ENCODE results near the gene CUL5.
"Not testable (repeated sequence)": the region's sequence is repeated elsewhere in the genome, so short reads cannot be mapped to it uniquely, and the experiment has no call there.

The CUL5 gene

GRCh38 chr11:108093128-108093904 lies 84.6 kb downstream of the CUL5 start:
- H3K36me3 Mint-ChIP-seq (ENCODE audit: insufficient read depth): peaks cover 51% of the 10 kb centered on the region
- peaks cover 5% of the 10 kb centered on the region for H3K4me1 Mint-ChIP-seq
- no peak for DNase-seq (ENCODE audit: low spot score in 2 of 2)
- no peak for ATAC-seq (replicated peaks; ENCODE audit: extremely low read depth, poor library complexity, severe bottlenecking)
- no peak overlapping the region for H3K4me3 Mint-ChIP-seq
- peak overlapping the region; percentile 52 for H3K27ac Mint-ChIP-seq (ENCODE audit: low read depth)
- H3K27me3 Mint-ChIP-seq: no peaks in the 10 kb centered on the region
- H3K9me3 Mint-ChIP-seq: no peaks in the 10 kb centered on the region

GRCh38 chr11:108097179-108097578 lies 88.5 kb downstream of the CUL5 start:
- Mint-ChIP-seq H3K27ac (ENCODE audit: low read depth) (no peak overlapping the region), H3K4me1 (peaks cover 5% of the 10 kb centered on the region), H3K9me3 (no peaks in the 10 kb centered on the region), H3K36me3 (ENCODE audit: insufficient read depth) (peaks cover 58% of the 10 kb centered on the region), H3K27me3 (no peaks in the 10 kb centered on the region), H3K4me3 (no peak overlapping the region)
- ATAC-seq (replicated peaks; ENCODE audit: extremely low read depth, poor library complexity, severe bottlenecking): no peak
- DNase-seq (ENCODE audit: low spot score in 2 of 2): no peak

DNA sequence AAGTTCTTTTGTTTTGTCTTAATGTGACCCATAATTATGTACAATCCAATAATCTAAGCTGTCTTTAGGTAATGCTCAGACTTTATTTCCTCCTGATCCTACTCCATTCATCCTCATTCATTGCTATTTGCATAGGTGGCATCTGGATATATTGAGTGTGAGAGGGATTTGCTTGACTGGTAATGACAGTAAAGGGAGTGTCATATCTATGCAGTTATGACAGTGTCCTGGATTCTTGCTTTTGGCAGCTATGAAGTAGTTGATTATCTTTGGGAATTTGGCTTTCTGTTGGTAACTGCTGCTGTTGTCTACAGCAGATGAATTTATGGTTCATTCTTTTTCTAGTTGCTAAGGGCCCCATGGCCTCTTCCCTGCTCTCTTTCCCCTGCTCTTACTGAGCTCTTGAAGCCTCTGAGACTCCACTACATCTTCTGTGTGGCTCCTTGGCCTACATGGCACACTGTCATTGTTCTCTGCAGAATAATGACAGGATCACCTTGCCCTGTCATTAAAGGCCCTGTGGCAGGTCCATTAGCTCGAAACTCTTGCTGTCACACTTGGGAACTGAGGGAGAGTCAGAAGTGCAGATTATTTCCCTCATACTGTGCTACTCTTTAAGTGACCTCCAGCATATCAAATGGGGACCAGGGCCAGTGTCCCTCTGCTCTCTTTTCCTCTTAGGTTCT lies 92.5 kb downstream of the CUL5 start:
- H3K4me1 Mint-ChIP-seq: no peaks in the 10 kb centered on the region

DNA sequence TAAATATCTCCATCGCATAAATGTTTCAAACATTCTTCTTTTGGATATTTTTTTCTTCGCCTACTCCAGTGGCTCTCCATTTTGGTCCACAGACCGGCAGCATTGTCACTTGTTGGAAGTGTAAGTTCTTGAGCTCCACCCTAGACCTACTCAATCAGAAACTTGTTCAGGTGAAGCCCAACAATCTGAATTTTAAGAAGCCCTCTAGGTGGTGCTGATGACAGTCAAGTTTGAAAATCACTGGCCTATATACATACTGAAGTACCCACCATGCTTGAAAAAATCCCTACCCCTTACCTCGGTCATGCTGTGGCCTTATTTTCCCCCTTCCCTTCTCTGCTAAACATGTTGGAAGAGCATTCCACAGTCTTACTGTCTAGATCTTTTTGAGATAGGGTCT lies 102.4 kb downstream of the CUL5 start:
- ATAC-seq (replicated peaks; ENCODE audit: extremely low read depth, poor library complexity, severe bottlenecking): no peak
- H3K9me3 Mint-ChIP-seq: no peaks in the 10 kb centered on the region
- no peak for DNase-seq (ENCODE audit: low spot score in 2 of 2)
- no peaks in the 10 kb centered on the region for H3K27me3 Mint-ChIP-seq
- H3K36me3 Mint-ChIP-seq (ENCODE audit: insufficient read depth): peaks cover 3% of the 10 kb centered on the region
- peak overlapping the region; percentile 10 for H3K4me3 Mint-ChIP-seq
- no peaks in the 10 kb centered on the region for H3K4me1 Mint-ChIP-seq
- no peak overlapping the region for H3K27ac Mint-ChIP-seq (ENCODE audit: low read depth)

More for the DNA sequence above, 92.5 kb downstream of the CUL5 start:
- Mint-ChIP-seq H3K9me3 (no peaks in the 10 kb centered on the region), H3K27ac (ENCODE audit: low read depth) (no peak overlapping the region), H3K4me3 (no peak overlapping the region), H3K27me3 (no peaks in the 10 kb centered on the region), H3K36me3 (ENCODE audit: insufficient read depth) (peaks cover 49% of the 10 kb centered on the region)
- no peak for DNase-seq (ENCODE audit: low spot score in 2 of 2)
- no peak for ATAC-seq (replicated peaks; ENCODE audit: extremely low read depth, poor library complexity, severe bottlenecking)

DNA sequence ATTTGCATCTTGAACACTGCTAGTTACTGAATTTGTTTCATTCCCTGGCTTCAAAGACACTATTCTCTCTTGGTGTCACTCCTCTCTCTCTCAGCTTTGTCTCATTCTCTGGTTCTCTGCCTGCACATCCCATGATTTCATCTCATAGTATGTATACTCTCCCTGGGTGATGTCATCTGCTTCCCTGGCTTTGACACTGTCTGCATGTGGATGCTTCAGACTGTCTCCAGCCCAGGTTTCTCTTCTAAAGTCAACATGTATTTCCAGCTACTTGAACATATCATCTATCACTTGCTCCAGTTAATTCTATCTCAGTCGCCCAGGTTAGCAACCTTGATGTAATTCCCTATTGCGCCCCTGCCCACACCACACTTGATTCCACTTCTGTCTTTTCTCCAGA lies 103.4 kb downstream of the CUL5 start:
- no peaks in the 10 kb centered on the region for H3K27me3 Mint-ChIP-seq
- H3K9me3 Mint-ChIP-seq: no peaks in the 10 kb centered on the region
- ATAC-seq (replicated peaks; ENCODE audit: extremely low read depth, poor library complexity, severe bottlenecking) (no peak), DNase-seq (ENCODE audit: low spot score in 2 of 2) (no peak)
- H3K36me3 Mint-ChIP-seq (ENCODE audit: insufficient read depth): peaks cover 1% of the 10 kb centered on the region
- H3K4me3 Mint-ChIP-seq: no peak overlapping the region
- no peak overlapping the region for H3K27ac Mint-ChIP-seq (ENCODE audit: low read depth)
- H3K4me1 Mint-ChIP-seq: no peaks in the 10 kb centered on the region

- no peak for ATAC-seq (replicated peaks; ENCODE audit: extremely low read depth, poor library complexity, severe bottlenecking)
- Mint-ChIP-seq H3K9me3 (no peaks in the 10 kb centered on the region), H3K4me1 (no peaks in the 10 kb centered on the region), H3K4me3 (no peak overlapping the region), H3K27ac (ENCODE audit: low read depth) (no peak overlapping the region), H3K27me3 (no peaks in the 10 kb centered on the region), H3K36me3 (ENCODE audit: insufficient read depth) (no peaks in the 10 kb centered on the region)
- DNase-seq (ENCODE audit: low spot score in 2 of 2): no peak
Measured at GRCh38 chr11:108115500-108116140, 106.9 kb downstream of the CUL5 start.

GRCh38 chr11:108117746-108118371 lies 109.2 kb downstream of the CUL5 start:
- H3K27me3 Mint-ChIP-seq: no peaks in the 10 kb centered on the region
- H3K36me3 Mint-ChIP-seq (ENCODE audit: insufficient read depth): peaks cover 2% of the 10 kb centered on the region
- peaks cover 13% of the 10 kb centered on the region for H3K4me1 Mint-ChIP-seq
- H3K27ac Mint-ChIP-seq (ENCODE audit: low read depth): peak overlapping the region; percentile 29
- no peak for DNase-seq (ENCODE audit: low spot score in 2 of 2)
- no peak overlapping the region for H3K4me3 Mint-ChIP-seq
- no peak for ATAC-seq (replicated peaks; ENCODE audit: extremely low read depth, poor library complexity, severe bottlenecking)
- H3K9me3 Mint-ChIP-seq: no peaks in the 10 kb centered on the region

DNA sequence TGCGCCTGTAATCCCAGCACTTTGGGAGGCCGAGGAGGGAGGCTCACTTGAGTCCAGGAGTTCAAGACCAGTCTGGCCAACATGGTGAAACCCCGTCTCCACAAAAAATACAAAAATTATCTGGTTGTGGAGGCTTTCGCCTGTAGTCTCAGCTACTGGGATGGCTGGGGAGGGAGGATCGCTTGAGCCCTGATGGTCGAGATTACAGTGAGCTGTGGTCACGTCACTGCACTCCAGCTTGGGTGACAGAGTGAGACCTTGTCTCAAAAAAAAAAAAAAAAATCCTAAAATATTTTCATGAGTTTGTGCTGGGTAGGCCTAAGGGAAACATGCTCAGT lies 112.2 kb downstream of the CUL5 start:
- Mint-ChIP-seq H3K4me3 (peak overlapping the region; percentile 84), H3K4me1 (peaks cover 39% of the 10 kb centered on the region)
- not testable (repeated sequence) for H3K36me3 Mint-ChIP-seq (ENCODE audit: insufficient read depth); DNase-seq (ENCODE audit: low spot score in 2 of 2); H3K27ac Mint-ChIP-seq (ENCODE audit: low read depth); H3K27me3 Mint-ChIP-seq; ATAC-seq (replicated peaks; ENCODE audit: extremely low read depth, poor library complexity, severe bottlenecking); H3K9me3 Mint-ChIP-seq

- H3K9me3 Mint-ChIP-seq: no peaks in the 10 kb centered on the region
- ATAC-seq (replicated peaks; ENCODE audit: extremely low read depth, poor library complexity, severe bottlenecking) (peak; percentile 99), DNase-seq (ENCODE audit: low spot score in 2 of 2) (peak; percentile 90 to 93)
- peak within 1 kb of the TSS; percentile 88 for H3K27ac Mint-ChIP-seq (ENCODE audit: low read depth)
- no peaks in the 10 kb centered on the region for H3K27me3 Mint-ChIP-seq
- peak within 1 kb of the TSS; percentile 84 for H3K4me3 Mint-ChIP-seq
- peaks cover 45% of the 10 kb centered on the region for H3K4me1 Mint-ChIP-seq
- peaks cover 4% of the 10 kb centered on the region for H3K36me3 Mint-ChIP-seq (ENCODE audit: insufficient read depth)
Measured at GRCh38 chr11:108121274-108122155, 112.8 kb downstream of the CUL5 start, which contains the start of gene ACAT1. ACAT1 (plus strand) TSS chr11:108121567; CDS start chr11:108121607, 40 bp downstream.

GRCh38 chr11:108122166-108122628 lies 113.5 kb downstream of the CUL5 start:
- peaks cover 48% of the 10 kb centered on the region for H3K4me1 Mint-ChIP-seq
- no peaks in the 10 kb centered on the region for H3K27me3 Mint-ChIP-seq
- no peaks in the 10 kb centered on the region for H3K9me3 Mint-ChIP-seq
- peaks cover 4% of the 10 kb centered on the region for H3K36me3 Mint-ChIP-seq (ENCODE audit: insufficient read depth)
- ATAC-seq (replicated peaks; ENCODE audit: extremely low read depth, poor library complexity, severe bottlenecking) (no peak), DNase-seq (ENCODE audit: low spot score in 2 of 2) (no peak)
- H3K27ac Mint-ChIP-seq (ENCODE audit: low read depth): peak overlapping the region; percentile 88
- H3K4me3 Mint-ChIP-seq: peak overlapping the region; percentile 84

- Mint-ChIP-seq H3K4me3 (no peak overlapping the region), H3K27ac (ENCODE audit: low read depth) (peak overlapping the region; percentile 89), H3K27me3 (no peaks in the 10 kb centered on the region), H3K4me1 (peaks cover 62% of the 10 kb centered on the region), H3K36me3 (ENCODE audit: insufficient read depth) (peaks cover 7% of the 10 kb centered on the region), H3K9me3 (no peaks in the 10 kb centered on the region)
- no peak for ATAC-seq (replicated peaks; ENCODE audit: extremely low read depth, poor library complexity, severe bottlenecking)
- DNase-seq (ENCODE audit: low spot score in 2 of 2): no peak
Measured at GRCh38 chr11:108125096-108125495, 116.4 kb downstream of the CUL5 start.

DNA sequence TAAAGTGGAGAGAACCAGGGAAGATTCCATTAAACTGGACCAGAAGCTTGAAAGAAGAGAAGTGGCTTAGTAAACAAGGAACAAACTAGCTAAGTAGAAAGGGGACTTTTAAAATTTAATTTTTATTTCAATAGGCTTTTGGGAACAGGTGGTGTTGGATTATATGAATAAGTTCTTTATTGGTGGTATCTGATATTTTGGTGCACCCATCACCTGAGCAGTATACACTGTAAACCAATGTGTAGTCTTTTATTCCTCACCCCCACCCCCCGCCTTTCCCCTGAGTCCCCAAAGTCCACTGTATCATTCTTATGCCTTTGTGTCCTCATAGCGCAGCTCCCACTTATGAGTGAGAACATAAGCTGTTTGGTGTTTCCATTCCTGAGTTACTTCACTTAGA lies 120.1 kb downstream of the CUL5 start:
- Mint-ChIP-seq H3K27me3 (no peaks in the 10 kb centered on the region), H3K9me3 (no peaks in the 10 kb centered on the region), H3K4me1 (peaks cover 43% of the 10 kb centered on the region), H3K4me3 (no peak overlapping the region), H3K36me3 (ENCODE audit: insufficient read depth) (peaks cover 18% of the 10 kb centered on the region), H3K27ac (ENCODE audit: low read depth) (no peak overlapping the region)
- no peak for DNase-seq (ENCODE audit: low spot score in 2 of 2)
- ATAC-seq (replicated peaks; ENCODE audit: extremely low read depth, poor library complexity, severe bottlenecking): no peak
